H1 (cell line): ENCODE data around the gene ALDH3B1. TPM values are rescaled to one million over a fixed set of nuclear protein-coding genes. Genes with fewer than 3 reads are reported as not detected.
A peak's percentile ranks its signal among the peaks of the same experiment; 100 is the strongest.

Experiments
- CTCF ChIA-PET: fragments of 300-600 bp; sonication (Branson Sonifier 250); formaldehyde crosslinking; loops from one replicate; lab custom pipeline; 2021; ENCODE audit not compliant: partially characterized antibody; lab: Charles Lee
- POLR2A ChIA-PET: fragments of 300-600 bp; sonication (Branson Sonifier 250); formaldehyde crosslinking; loops from one replicate; lab custom pipeline; 2021; ENCODE audit warnings: inconsistent platforms; ENCODE audit not compliant: partially characterized antibody; lab: Charles Lee
- DNase-seq, 2 experiments: peaks; one replicate each; pipeline versions ENCODE4 v3.0.0 to v3.0.0-alpha.2; 2010 to 2022; ENCODE audit warnings: low spot score in 2 of 2, low read depth in 1 of 2, mixed read lengths in 1 of 2
- FAIRE-seq: peaks from 2 replicates; lab custom pipeline; 2011; peaks lifted over from hg19 to GRCh38; lab: Jason Lieb, UNC
- H2AFZ ChIP-seq: 2 replicates; pipeline ENCODE4 v1.8.1; 2012; ENCODE audit warnings: low read length, inconsistent platforms
- H2AK5ac ChIP-seq: 2 replicates; pipeline ENCODE4 v1.6.1; 2013; ENCODE audit warnings: low read depth, low read length
- H2BK120ac ChIP-seq: replicated peaks from 2 replicates; pipeline ENCODE3; 2013; ENCODE audit warnings: low read depth, low read length, inconsistent platforms
- H2BK12ac ChIP-seq: 2 replicates; pipeline ENCODE4 v1.6.1; 2013; ENCODE audit warnings: low read depth, low read length
- H2BK15ac ChIP-seq: 2 replicates; pipeline ENCODE4 v1.6.1; 2013; ENCODE audit warnings: low read length
- H2BK20ac ChIP-seq: 2 replicates; pipeline ENCODE4 v1.6.1; 2013; ENCODE audit warnings: low read length
- H2BK5ac ChIP-seq: 2 replicates; pipeline ENCODE4 v1.6.1; 2013; ENCODE audit warnings: low read depth, low read length
- H3K14ac ChIP-seq: 2 replicates; pipeline ENCODE4 v1.6.1; 2013; ENCODE audit warnings: inconsistent platforms; ENCODE audit not compliant: insufficient read length
- H3K18ac ChIP-seq: 2 replicates; pipeline ENCODE4 v1.6.1; 2013; ENCODE audit warnings: low read length; ENCODE audit errors: extremely low read depth
- H3K23ac ChIP-seq: 2 replicates; pipeline ENCODE4 v1.6.1; 2013; ENCODE audit warnings: inconsistent platforms; ENCODE audit not compliant: insufficient read length
- H3K23me2 ChIP-seq: 2 replicates; pipeline ENCODE4 v1.6.1; 2013; ENCODE audit warnings: low read depth, low read length
- H3K27ac ChIP-seq: 2 replicates; pipeline ENCODE4 v1.6.1; 2011; ENCODE audit warnings: low read depth, low read length, inconsistent platforms
- H3K27me3 ChIP-seq, 4 experiments: replicated peaks in 1 of 4; 1 replicate in 1 of 4; 2 replicates in 3 of 4; pipeline versions ENCODE4 v1.6.1 to v1.8.1; 2011 to 2013; ENCODE audit warnings: low read length in 3 of 4, mild to moderate bottlenecking in 3 of 4, inconsistent platforms in 2 of 4, mixed read lengths in 2 of 4, moderate library complexity in 1 of 4; ENCODE audit not compliant: control insufficient read depth in 3 of 4, insufficient read depth in 3 of 4; ENCODE audit errors: extremely low read depth in 1 of 4
- H3K36me3 ChIP-seq, 4 experiments: 2 replicates each; pipeline versions ENCODE4 v1.6.1 to v1.8.1; 2011 to 2013; ENCODE audit warnings: mild to moderate bottlenecking in 4 of 4, low read length in 3 of 4, moderate library complexity in 2 of 4, control low read depth in 1 of 4, inconsistent platforms in 1 of 4; ENCODE audit not compliant: insufficient read depth in 4 of 4, control insufficient read depth in 2 of 4
- H3K4ac ChIP-seq: replicated peaks from 2 replicates; pipeline ENCODE3; 2013; ENCODE audit warnings: low read length, low read depth, mixed read lengths, inconsistent platforms; ENCODE audit not compliant: insufficient read length
- H3K4me1 ChIP-seq, 4 experiments: replicated peaks in 1 of 4; 1 replicate in 1 of 4; 2 replicates in 3 of 4; pipeline versions ENCODE4 v1.6.1 to v1.8.1; 2011 to 2013; ENCODE audit warnings: low read length in 3 of 4, inconsistent platforms in 2 of 4, mixed read lengths in 1 of 4; ENCODE audit not compliant: insufficient read depth in 4 of 4, control insufficient read depth in 3 of 4
- H3K4me2 ChIP-seq, 2 experiments: 2 replicates each; pipeline versions ENCODE4 v1.6.1 to v1.8.1; 2011 to 2013; ENCODE audit warnings: low read depth in 2 of 2, low read length in 2 of 2, control low read depth in 1 of 2, inconsistent platforms in 1 of 2, mild to moderate bottlenecking in 1 of 2; ENCODE audit not compliant: insufficient read depth in 1 of 2
- H3K4me3 ChIP-seq, 4 experiments: fragments of 200-600, 300-600 bp in 1 of 4; sonication (generic), shearing (Covaris generic), sonication (Bioruptor Twin) in 1 of 4; 2 replicates each; pipeline versions ENCODE4 v1.5.1 to v1.8.1; 2011 to 2016; ENCODE audit warnings: low read length in 4 of 4, low read depth in 3 of 4, control low read depth in 2 of 4, inconsistent platforms in 2 of 4, mild to moderate bottlenecking in 2 of 4, mixed read lengths in 1 of 4, moderate library complexity in 1 of 4; ENCODE audit not compliant: insufficient read depth in 2 of 4; ENCODE audit errors: extremely low read depth in 1 of 4
- H3K56ac ChIP-seq: replicated peaks from 2 replicates; pipeline ENCODE3; 2013; ENCODE audit warnings: low read depth, mild to moderate bottlenecking, mixed read lengths, low read length, inconsistent platforms; ENCODE audit not compliant: insufficient read length
- H3K79me1 ChIP-seq: 2 replicates; pipeline ENCODE4 v1.6.1; 2013; ENCODE audit warnings: low read depth, low read length, control low read depth
- H3K79me2 ChIP-seq, 2 experiments: 2 replicates each; pipeline versions ENCODE4 v1.6.1 to v1.8.1; 2012 to 2013; ENCODE audit warnings: low read length in 2 of 2, mild to moderate bottlenecking in 2 of 2, inconsistent platforms in 1 of 2; ENCODE audit not compliant: insufficient read depth in 2 of 2, control insufficient read depth in 1 of 2
- H3K9ac ChIP-seq, 4 experiments: replicated peaks in 1 of 4; 1 replicate in 1 of 4; 2 replicates in 3 of 4; pipeline versions ENCODE4 v1.6.1 to v1.8.1; 2011 to 2013; ENCODE audit warnings: low read depth in 3 of 4, low read length in 3 of 4, control low read depth in 2 of 4, mild to moderate bottlenecking in 2 of 4, moderate library complexity in 2 of 4, inconsistent platforms in 1 of 4; ENCODE audit errors: extremely low read depth in 1 of 4
- H3K9me3 ChIP-seq, 2 experiments: 2 replicates each; pipeline versions ENCODE4 v1.6.1 to v1.8.1; 2012 to 2013; ENCODE audit warnings: mild to moderate bottlenecking in 2 of 2, moderate library complexity in 2 of 2, control low read depth in 1 of 2, inconsistent platforms in 1 of 2, low read depth in 1 of 2, low read length in 1 of 2, mixed read lengths in 1 of 2; ENCODE audit not compliant: insufficient read depth in 2 of 2
- H4K20me1 ChIP-seq, 2 experiments: replicated peaks in 1 of 2; 2 replicates each; pipeline versions ENCODE3 to v1.8.1; 2011 to 2013; ENCODE audit warnings: inconsistent platforms in 2 of 2, low read length in 2 of 2, mild to moderate bottlenecking in 1 of 2; ENCODE audit not compliant: insufficient read depth in 2 of 2, control insufficient read depth in 1 of 2
- H4K5ac ChIP-seq: 2 replicates; pipeline ENCODE4 v1.6.1; 2013; ENCODE audit warnings: low read length, low read depth, mixed read lengths, inconsistent platforms; ENCODE audit not compliant: insufficient read length
- H4K8ac ChIP-seq: 2 replicates; pipeline ENCODE4 v1.8.0; 2013; ENCODE audit warnings: mild to moderate bottlenecking, moderate library complexity, low read length, inconsistent platforms; ENCODE audit not compliant: insufficient read depth; ENCODE audit errors: extremely low read depth
- H4K91ac ChIP-seq: replicated peaks from 2 replicates; pipeline ENCODE3; 2013; ENCODE audit warnings: low read length, mixed read lengths, inconsistent platforms; ENCODE audit not compliant: insufficient read length
- HDAC2 ChIP-seq, 2 experiments: fragments of 300-600 bp in 1 of 2; sonication (generic) in 1 of 2; IDR thresholded peaks; 2 replicates each; pipeline ENCODE4 v1.6.1; 2011 to 2012; ENCODE audit warnings: low read depth in 2 of 2, low read length in 2 of 2, mild to moderate bottlenecking in 2 of 2, moderate library complexity in 2 of 2, borderline replicate concordance in 1 of 2, inconsistent platforms in 1 of 2
- MAFK ChIP-seq: IDR thresholded peaks from 2 replicates; pipeline ENCODE4 v1.6.1; 2012; ENCODE audit warnings: low read depth, mild to moderate bottlenecking, improper control_type of control experiment, low read length
- PHF8 ChIP-seq: fragments of 200-600 bp; sonication (generic); conservative IDR thresholded peaks from 2 replicates; pipeline ENCODE4 v1.7.1; 2012; ENCODE audit warnings: low read depth, mild to moderate bottlenecking, inconsistent platforms, low read length, moderate library complexity
- POLR2AphosphoS5 ChIP-seq: IDR thresholded peaks from 2 replicates; pipeline ENCODE4 v1.6.1; 2011; ENCODE audit warnings: low read depth, low read length
- RFX5 ChIP-seq: IDR thresholded peaks from 2 replicates; pipeline ENCODE4 v1.6.1; 2011; ENCODE audit warnings: low read depth, low read length, improper control_type of control experiment, borderline replicate concordance
- TBP ChIP-seq: IDR thresholded peaks from 2 replicates; pipeline ENCODE4 v1.6.1; 2011; ENCODE audit warnings: low read depth, low read length, improper control_type of control experiment
- YY1 ChIP-seq: IDR thresholded peaks from 2 replicates; pipeline ENCODE4 v1.6.1; 2011; ENCODE audit warnings: low read depth, mild to moderate bottlenecking, low read length
- WGBS, 2 experiments: shearing (Covaris generic) in 1 of 2; methylation state at CpG; one replicate each; pipeline versions ENCODE4 v1.1.6 to v1.1.7; 2013 to 2015; ENCODE audit warnings: low lambda C conversion rate in 2 of 2, mixed read lengths in 2 of 2, inconsistent platforms in 1 of 2, low coverage in 1 of 2, missing lambda C conversion rate in 1 of 2; ENCODE audit not compliant: insufficient replicate concordance in 2 of 2, insufficient coverage in 1 of 2, insufficient read length in 1 of 2; ENCODE audit errors: extremely low coverage in 1 of 2, missing lambda C conversion rate in 1 of 2; 5-methylcytosine and 5-hydroxymethylcytosine counted together
- polyA plus RNA-seq, 7 experiments: library from polyadenylated mRNA; depleted of rRNA in 3 of 7; stranded (reverse) in 5 of 7; unstranded in 2 of 7; fragments of >200 nt in 5 of 7; fragments of 200-250 nt in 2 of 7; gene quantifications; 1 replicate in 5 of 7; 2 replicates in 1 of 7; 4 replicates in 1 of 7; pipeline versions ENCODE4 v1.2.1 to v1.2.3, GENCODE V29; 2011 to 2013; ENCODE audit warnings: missing spikeins in 2 of 7, mixed read lengths in 2 of 7
- total RNA-seq: library from RNA; stranded (reverse); fragmentation: NEBNext Ultra II Directional; extraction: Animal tissue kit (Norgen Biotek cat#: 25700); gene quantifications from 2 replicates; pipeline ENCODE4 v1.2.1, GENCODE V29; 2021
- TF ChIP-seq, protein P1 (sequence below): IDR thresholded peaks from 2 replicates; pipeline ENCODE4 v1.6.1; 2012; ENCODE audit warnings: low read length, inconsistent platforms

Gene ALDH3B1
- total and polyA plus RNA-seq, 2 of the 8 experiments (the other 6 are each of a cell fraction or from before 2014, with no cell fraction given) = 0.32 to 0.47 TPM

DNA sequence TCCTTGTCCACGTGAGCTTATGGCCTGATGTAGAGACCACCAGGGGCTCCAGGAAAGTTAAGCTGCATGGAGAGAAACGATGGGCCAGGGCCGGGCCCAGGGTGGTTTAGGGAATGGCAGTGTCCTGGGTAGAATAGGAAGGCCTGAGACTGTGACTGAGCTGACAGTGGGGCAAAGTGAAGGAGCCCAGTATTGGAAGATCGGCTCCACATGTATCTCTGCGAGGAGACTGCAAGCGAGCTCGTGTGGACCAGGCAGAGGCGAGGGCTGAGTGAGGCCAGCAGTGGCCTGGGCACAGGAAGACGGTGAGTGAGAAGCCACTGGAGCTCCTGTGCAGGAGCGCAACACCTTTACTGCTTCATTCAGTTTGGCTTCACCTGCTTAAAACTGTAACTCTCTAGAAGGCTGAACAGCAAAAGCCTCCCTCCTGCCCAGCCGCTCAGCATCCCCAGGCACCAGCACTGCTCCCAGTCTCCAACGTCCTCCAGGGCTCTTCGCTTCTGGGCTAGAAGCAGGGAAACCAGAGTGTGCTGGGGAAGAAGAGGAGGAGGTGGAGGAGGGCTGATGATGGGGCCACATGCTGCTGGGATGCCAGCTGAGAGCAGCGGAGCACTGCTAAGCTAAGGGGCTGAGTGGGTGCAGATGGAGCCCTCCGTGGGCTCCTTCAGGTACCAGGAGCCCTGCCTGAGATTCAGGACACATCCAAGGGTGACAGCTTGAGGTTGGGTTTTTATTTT lies 42.2 kb downstream of the ALDH3B1 start:
- Histone ChIP-seq H2BK15ac (no peak overlapping the region), H2AK5ac (no peak overlapping the region), H3K9ac (no peak overlapping the region), H4K5ac (no peak overlapping the region), H4K20me1 (peaks cover 2 to 9% of the 10 kb centered on the region in 2 experiments), H3K4ac (no peak overlapping the region), H3K4me2 (no peak overlapping the region), H3K14ac (no peak overlapping the region), H3K27ac (0 out of 2 replicates have a peak overlapping the region, but pooled peaks have one; percentile 18), H4K91ac (no peak overlapping the region), H2BK5ac (no peak overlapping the region), H3K79me2 (no peaks in the 10 kb centered on the region), H3K23ac (no peak overlapping the region), H2AFZ (no peak overlapping the region), H3K36me3 (peaks cover 0 to 6% (median 3%) of the 10 kb centered on the region in 4 experiments; a peak in 3 of 8 replicates), H2BK20ac (no peak overlapping the region), H3K4me1 (peaks cover 0 to 10% (median 6%) of the 10 kb centered on the region in 4 experiments; a peak in 5 of 7 replicates), H3K79me1 (peaks cover 3% of the 10 kb centered on the region; the same call in 1 of the 2 replicates), H3K9me3 (no peaks in the 10 kb centered on the region), H3K23me2 (no peaks in the 10 kb centered on the region), H3K4me3 (no peak overlapping the region), H4K8ac (peak overlapping the region; percentile 11; the same call in 1 of the 2 replicates), H3K56ac (no peak overlapping the region), H2BK12ac (no peak overlapping the region), H3K27me3 (no peaks in the 10 kb centered on the region), H3K18ac (no peak overlapping the region), H2BK120ac (no peak overlapping the region)
- CTCF ChIA-PET = interaction anchor here (0.7 to 2.9 kb wide), 6 partner anchors 8 to 112 kb away, joined by 3 to 18 read pairs (median 4); partner anchors contain the start of gene TCIRG1
- POLR2A ChIA-PET = interaction anchor here (1.0 to 10.8 kb wide), 18 partner anchors 7 to 173 kb away, joined by 3 to 183 read pairs (median 4); partner anchors contain the start of genes ALDH3B1, CHKA, NDUFS8 and TCIRG1
- WGBS, 2 experiments = 88% methylated on average over 14 of the region's 15 CpGs; no CpG with 5 or more reads in 1 of the 2 experiments
- TF ChIP-seq MAFK (no peak), PHF8 (no peak), RFX5 (no peak), HDAC2 (IDR thresholded peaks at IDR 0.05; ENCODE audit: borderline replicate concordance in 1 of 2, low read depth in 2 of 2, low read length in 2 of 2) (no peak), TBP (no peak), YY1 (no peak), POLR2AphosphoS5 (peak; percentile 54)
- TF ChIP-seq, protein P1, sequence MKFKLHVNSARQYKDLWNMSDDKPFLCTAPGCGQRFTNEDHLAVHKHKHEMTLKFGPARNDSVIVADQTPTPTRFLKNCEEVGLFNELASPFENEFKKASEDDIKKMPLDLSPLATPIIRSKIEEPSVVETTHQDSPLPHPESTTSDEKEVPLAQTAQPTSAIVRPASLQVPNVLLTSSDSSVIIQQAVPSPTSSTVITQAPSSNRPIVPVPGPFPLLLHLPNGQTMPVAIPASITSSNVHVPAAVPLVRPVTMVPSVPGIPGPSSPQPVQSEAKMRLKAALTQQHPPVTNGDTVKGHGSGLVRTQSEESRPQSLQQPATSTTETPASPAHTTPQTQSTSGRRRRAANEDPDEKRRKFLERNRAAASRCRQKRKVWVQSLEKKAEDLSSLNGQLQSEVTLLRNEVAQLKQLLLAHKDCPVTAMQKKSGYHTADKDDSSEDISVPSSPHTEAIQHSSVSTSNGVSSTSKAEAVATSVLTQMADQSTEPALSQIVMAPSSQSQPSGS = no peak
- DNase-seq (no peak), FAIRE-seq (no peak)
